A673 (cell line): ENCODE measurements around the gene PTH. TPM values are rescaled to one million over a fixed set of nuclear protein-coding genes. Genes with fewer than 3 reads are reported as not detected.

ENCODE experiments used
- BruUV-seq: library from RNA; stranded (reverse); fragments of 400-500 nt; replicated peaks from 2 replicates; lab custom pipeline; 2021; lab: Mats Ljungman, UMichigan
- CTCF ChIA-PET: fragments of 300-600 bp; sonication (Branson Sonifier 250); formaldehyde crosslinking; loops from one replicate; lab custom pipeline; 2022; ENCODE audit warnings: antibody characterized with exemption; lab: Charles Lee
- POLR2A ChIA-PET: fragments of 300-600 bp; sonication (Branson Sonifier 250); formaldehyde crosslinking; loops from one replicate; lab custom pipeline; 2022; ENCODE audit warnings: antibody characterized with exemption; ENCODE audit not compliant: low non-redundant PET; lab: Charles Lee
- DNase-seq: peaks from one replicate; pipeline ENCODE4 v3.0.0-alpha.2; 2015; ENCODE audit warnings: low spot score
- H3K27ac ChIP-seq: fragments of 200-600 bp; sonication (generic); 2 replicates; pipeline ENCODE4 v1.5.1; 2016; ENCODE audit warnings: mixed run types, low read depth, mild to moderate bottlenecking, mixed read lengths, antibody characterized with exemption, low read length; ENCODE audit not compliant: poor library complexity, severe bottlenecking
- H3K27me3 ChIP-seq: fragments of 200-600 bp; sonication (generic); replicated peaks from 2 replicates; pipeline ENCODE4 v1.6.1; 2017; ENCODE audit warnings: mixed run types, low read depth, mild to moderate bottlenecking, mixed read lengths, antibody characterized with exemption, low read length; ENCODE audit not compliant: insufficient read depth, poor library complexity
- H3K36me3 ChIP-seq: fragments of 200-600 bp; sonication (generic); 2 replicates; pipeline ENCODE4 v1.6.1; 2016; ENCODE audit warnings: mixed run types, mild to moderate bottlenecking, mixed read lengths, antibody characterized with exemption, low read length; ENCODE audit not compliant: insufficient read depth, poor library complexity, severe bottlenecking
- H3K4me1 ChIP-seq: fragments of 200-600 bp; sonication (generic); 2 replicates; pipeline ENCODE4 v1.6.1; 2017; ENCODE audit warnings: mixed run types, mild to moderate bottlenecking, mixed read lengths, antibody characterized with exemption, low read length; ENCODE audit not compliant: insufficient read depth, poor library complexity, severe bottlenecking
- H3K4me3 ChIP-seq: fragments of 200-600 bp; sonication (generic); 2 replicates; pipeline ENCODE4 v1.5.1; 2016; ENCODE audit warnings: low read depth, mixed run types, mild to moderate bottlenecking, mixed read lengths, low read length; ENCODE audit not compliant: poor library complexity, severe bottlenecking
- H3K9me3 ChIP-seq: fragments of 200-600 bp; sonication (generic); 2 replicates; pipeline ENCODE4 v1.6.1; 2016; ENCODE audit warnings: mixed run types, low read depth, mild to moderate bottlenecking, mixed read lengths, antibody characterized with exemption, low read length; ENCODE audit not compliant: poor library complexity, severe bottlenecking
- CTCF ChIP-seq: fragments of 300-800, 200-600 bp; sonication (generic); conservative IDR thresholded peaks from 2 replicates; pipeline ENCODE4 v1.5.1; 2017; ENCODE audit warnings: low read depth, mild to moderate bottlenecking, antibody characterized with exemption, low read length, moderate library complexity, mixed read lengths
- EZH2 ChIP-seq: fragments of 200-600 bp; sonication (generic); IDR thresholded peaks from 2 replicates; pipeline ENCODE4 v1.6.1; 2017; ENCODE audit warnings: borderline replicate concordance, low read depth, mild to moderate bottlenecking, mixed read lengths, antibody characterized with exemption, low read length; ENCODE audit not compliant: poor library complexity, severe bottlenecking
- intact Hi-C: fragments of 100-400 bp; cut with micrococcal nuclease; formaldehyde crosslinking; loops from one replicate; pipeline ENCODE4 v1.10.0; 2022; ENCODE audit not compliant: unreplicated experiment
- total RNA-seq: library from RNA; stranded (reverse); gene quantifications from 2 replicates; pipeline ENCODE4 v1.2.3, GENCODE V29; 2021

The PTH gene
- total RNA-seq, 1 experiment from 2014 or later = not detected

DNA sequence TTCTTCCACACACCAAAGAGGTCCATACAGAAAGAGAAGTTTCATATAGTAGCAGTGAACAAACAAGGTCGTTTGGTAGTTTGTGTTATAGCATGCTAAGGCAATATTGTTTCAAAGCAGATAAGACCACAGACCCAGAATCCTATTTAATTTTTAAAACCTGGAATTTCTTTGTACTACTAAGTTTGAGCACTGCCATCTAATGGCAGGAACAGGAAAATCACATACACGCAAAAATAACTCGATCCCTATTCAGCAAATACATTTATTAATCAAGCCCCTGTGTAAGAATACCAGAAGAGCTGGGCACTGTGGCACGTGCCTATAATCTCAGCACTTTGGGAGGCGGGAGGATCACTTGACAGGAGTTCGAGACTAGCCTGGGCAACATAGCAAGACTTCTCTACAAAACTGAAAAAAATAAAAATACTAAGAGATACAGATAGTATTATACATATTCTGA lies 29.9 kb downstream of the PTH start:
- DNase-seq = peak; percentile 79
- no TSS peak for BruUV-seq

DNA sequence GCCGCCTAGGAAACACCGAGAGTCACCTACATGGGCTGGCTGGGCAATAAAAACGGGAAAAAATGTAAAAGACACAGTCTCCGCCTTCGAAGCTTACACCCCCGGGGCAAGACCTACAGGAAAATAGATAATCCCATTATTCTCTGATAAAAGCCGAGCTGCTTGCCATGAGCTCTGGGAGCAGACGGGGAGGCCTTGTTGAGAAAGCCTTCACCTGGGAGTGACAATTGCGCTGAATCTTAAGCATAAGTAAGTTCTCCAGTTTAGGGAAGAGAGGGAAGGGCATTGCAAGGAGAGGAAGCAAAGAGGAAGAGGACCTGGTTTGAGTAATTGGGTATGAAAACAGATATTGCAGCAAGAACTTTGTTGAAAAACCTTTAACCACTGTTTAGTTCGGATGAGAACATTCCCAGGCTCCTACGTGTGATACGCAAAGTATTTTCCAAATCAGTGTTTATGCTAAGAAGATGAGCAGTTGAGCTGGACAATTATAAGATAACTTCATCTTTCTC lies 32.0 kb downstream of the PTH start:
- ChIA-PET POLR2A (no interaction called here), CTCF (no interaction called here)
- peaks cover 14% of the 10 kb centered on the region for H3K4me1 ChIP-seq
- peak; percentile 28 for DNase-seq
- intact Hi-C loops = loop anchor here (10.0 kb wide), 1 partner anchor 189 kb away; the partner anchor contains the start of gene BMAL1
- H3K27me3 ChIP-seq = no peaks in the 10 kb centered on the region
- H3K27ac ChIP-seq = peak overlapping the region; percentile 80
- BruUV-seq = no TSS peak
- H3K4me3 ChIP-seq = peak overlapping the region; percentile 97
- no peak for TF ChIP-seq EZH2
- no peaks in the 10 kb centered on the region for H3K9me3 ChIP-seq
- no peaks in the 10 kb centered on the region for H3K36me3 ChIP-seq

More for the DNA sequence above, 29.9 kb downstream of the PTH start:
- H3K27ac ChIP-seq = no peak overlapping the region
- TF ChIP-seq EZH2 (no peak), CTCF (peak; percentile 67)
- ChIA-PET POLR2A (no interaction called here), CTCF (no interaction called here)
- H3K4me1 ChIP-seq = peaks cover 14% of the 10 kb centered on the region
- H3K27me3 ChIP-seq = peaks cover 12% of the 10 kb centered on the region
- no peaks in the 10 kb centered on the region for H3K36me3 ChIP-seq
- no peaks in the 10 kb centered on the region for H3K9me3 ChIP-seq
- H3K4me3 ChIP-seq = no peak overlapping the region
- intact Hi-C loops = loop anchor here (2.0 to 10.0 kb wide), 2 partner anchors 191 to 283 kb away; partner anchors contain the start of gene BMAL1

GRCh38 chr11:13462901-13463778 lies 32.7 kb downstream of the PTH start, which contains the start of gene BTBD10:
Gene BTBD10 (minus strand): TSS chr11:13463222. CDS start chr11:13445124, 18,098 bp downstream.
- BruUV-seq = TSS peak; percentile 95
- CTCF ChIA-PET = no interaction called here

More at GRCh38 chr11:13462901-13463778, 32.7 kb downstream of the PTH start, which contains the start of gene BTBD10:
- POLR2A ChIA-PET = interaction anchor here (0.5 kb wide), 1 partner anchor 19 kb away, joined by 3 read pairs; no protein-coding TSS in a partner anchor
- H3K4me1 ChIP-seq = peaks cover 14% of the 10 kb centered on the region
- DNase-seq = peak; percentile 96
- H3K27me3 ChIP-seq = no peaks in the 10 kb centered on the region
- peak within 1 kb of the TSS; percentile 80 for H3K27ac ChIP-seq
- H3K36me3 ChIP-seq = no peaks in the 10 kb centered on the region
- peak within 1 kb of the TSS; percentile 97 for H3K4me3 ChIP-seq
- intact Hi-C loops = loop anchor here (10.0 kb wide), 1 partner anchor 188 kb away; the partner anchor contains the start of gene BMAL1
- TF ChIP-seq EZH2 (no peak), CTCF (no peak)
- no peaks in the 10 kb centered on the region for H3K9me3 ChIP-seq
